ENCODE data around the gene EXOSC5. TPM values are rescaled to one million over a fixed set of nuclear protein-coding genes. Genes with fewer than 3 reads are reported as not detected.

EXOSC5 gene
- total RNA-seq, 3 donors from 2014 or later: 12.5 to 16.4 (median 13.3) TPM

GRCh38 chr19:41424335-41425173, 27.4 kb upstream of the EXOSC5 start:
- intact Hi-C loops (cut with DNase I, micrococcal nuclease): no loop called here
- ATAC-seq (no peak), DNase-seq (no peak)
- Histone ChIP-seq H3K36me3 (ENCODE audit: low read depth) (no peaks in the 10 kb centered on the region), H3K4me3 (no peak overlapping the region), H3K9me3 (no peaks in the 10 kb centered on the region), H3K4me1 (ENCODE audit: low read depth) (peaks cover 19% of the 10 kb centered on the region)
- TF ChIP-seq CTCF (IDR thresholded peaks at IDR 0.05): no peak

- Histone ChIP-seq H3K4me3 (no peak overlapping the region), H3K4me1 (ENCODE audit: low read depth) (peaks cover 14% of the 10 kb centered on the region), H3K9me3 (no peaks in the 10 kb centered on the region), H3K36me3 (ENCODE audit: low read depth) (peaks cover 6% of the 10 kb centered on the region)
- no peak for ATAC-seq
- intact Hi-C loops (cut with DNase I, micrococcal nuclease): no loop called here
- no peak for DNase-seq
- no peak for TF ChIP-seq CTCF (IDR thresholded peaks at IDR 0.05)
Measured at GRCh38 chr19:41422955-41423354, 25.8 kb upstream of the EXOSC5 start.

- H3K36me3 ChIP-seq (ENCODE audit: low read depth): peaks cover 6% of the 10 kb centered on the region
Measured at GRCh38 chr19:41422456-41422855, 25.3 kb upstream of the EXOSC5 start.

GRCh38 chr19:41421973-41422372, 24.8 kb upstream of the EXOSC5 start:
- intact Hi-C loops (cut with DNase I, micrococcal nuclease): no loop called here
- Histone ChIP-seq H3K36me3 (ENCODE audit: low read depth) (peaks cover 6% of the 10 kb centered on the region), H3K4me3 (no peak overlapping the region), H3K4me1 (ENCODE audit: low read depth) (peaks cover 14% of the 10 kb centered on the region), H3K9me3 (no peaks in the 10 kb centered on the region)
- TF ChIP-seq CTCF (IDR thresholded peaks at IDR 0.05): no peak
- DNase-seq (no peak), ATAC-seq (no peak)

More at GRCh38 chr19:41422456-41422855, 25.3 kb upstream of the EXOSC5 start:
- DNase-seq: no peak
- no peak overlapping the region for H3K4me3 ChIP-seq
- no peak for TF ChIP-seq CTCF (IDR thresholded peaks at IDR 0.05)
- intact Hi-C loops (cut with DNase I, micrococcal nuclease): no loop called here
- no peak for ATAC-seq
- H3K9me3 ChIP-seq: no peaks in the 10 kb centered on the region
- H3K4me1 ChIP-seq (ENCODE audit: low read depth): peaks cover 14% of the 10 kb centered on the region

- intact Hi-C loops (cut with DNase I, micrococcal nuclease): no loop called here
- peaks cover 14% of the 10 kb centered on the region for H3K4me1 ChIP-seq (ENCODE audit: low read depth)
- no peaks in the 10 kb centered on the region for H3K9me3 ChIP-seq
- H3K4me3 ChIP-seq: no peak overlapping the region
- peaks cover 6% of the 10 kb centered on the region for H3K36me3 ChIP-seq (ENCODE audit: low read depth)
- TF ChIP-seq CTCF (IDR thresholded peaks at IDR 0.05): no peak
- ATAC-seq: peak; percentile 75
- DNase-seq: peak; percentile 75 to 81 (median 81)
Measured at GRCh38 chr19:41421314-41421713, 24.2 kb upstream of the EXOSC5 start.

All from mucosa of descending colon (tissue), 3 donors.